Trophoblast cell (in vitro differentiated cells and primary cell): ENCODE measurements around the gene BRSK2.
A peak's percentile ranks its signal among the peaks of the same experiment; 100 is the strongest.

Source experiments
- DNase-seq, 2 donors: peaks; one replicate each; pipeline ENCODE4 v3.0.0-alpha.2; 2016
- H2AFZ ChIP-seq: 2 replicates; pipeline ENCODE4 v1.6.1; 2013; ENCODE audit warnings: low read length, moderate library complexity, mild to moderate bottlenecking; ENCODE audit not compliant: insufficient read depth, poor library complexity
- H2AK5ac ChIP-seq: 2 replicates; pipeline ENCODE4 v1.6.1; 2013; ENCODE audit warnings: mild to moderate bottlenecking, low read length
- H2BK120ac ChIP-seq: 2 replicates; pipeline ENCODE4 v1.6.1; 2013; ENCODE audit warnings: low read length, mild to moderate bottlenecking, moderate library complexity; ENCODE audit not compliant: insufficient read depth, poor library complexity
- H2BK12ac ChIP-seq: 2 replicates; pipeline ENCODE4 v1.6.1; 2013; ENCODE audit warnings: mild to moderate bottlenecking, low read length, moderate library complexity
- H2BK5ac ChIP-seq: 2 replicates; pipeline ENCODE4 v1.6.1; 2013; ENCODE audit warnings: low read length, low read depth, moderate library complexity, mild to moderate bottlenecking; ENCODE audit not compliant: poor library complexity
- H3K14ac ChIP-seq: 2 replicates; pipeline ENCODE4 v1.6.1; 2013; ENCODE audit warnings: mild to moderate bottlenecking, low read length
- H3K18ac ChIP-seq: 2 replicates; pipeline ENCODE4 v1.6.1; 2013; ENCODE audit warnings: mild to moderate bottlenecking, low read length
- H3K23ac ChIP-seq: 2 replicates; pipeline ENCODE4 v1.6.1; 2013; ENCODE audit warnings: low read length
- H3K27ac ChIP-seq: 2 replicates; pipeline ENCODE4 v1.5.1; 2013; ENCODE audit warnings: low read depth, mild to moderate bottlenecking, inconsistent platforms, low read length, moderate library complexity
- H3K27me3 ChIP-seq: 2 replicates; pipeline ENCODE4 v1.6.1; 2013; ENCODE audit warnings: inconsistent platforms, mild to moderate bottlenecking, low read length, moderate library complexity; ENCODE audit not compliant: insufficient read depth
- H3K36me3 ChIP-seq, 2 experiments: 1 replicate in 1 of 2; 2 replicates in 1 of 2; pipeline ENCODE4 v1.6.1; 2013; ENCODE audit warnings: low read length in 2 of 2, mild to moderate bottlenecking in 2 of 2, moderate library complexity in 1 of 2; ENCODE audit not compliant: insufficient read depth in 2 of 2, control insufficient read depth in 1 of 2
- H3K4ac ChIP-seq: 2 replicates; pipeline ENCODE4 v1.6.1; 2013; ENCODE audit warnings: low read depth, mild to moderate bottlenecking, low read length, moderate library complexity
- H3K4me1 ChIP-seq, 2 experiments: 1 replicate in 1 of 2; 2 replicates in 1 of 2; pipeline ENCODE4 v1.6.1; 2013; ENCODE audit warnings: low read length in 2 of 2, mild to moderate bottlenecking in 2 of 2, moderate library complexity in 1 of 2; ENCODE audit not compliant: insufficient read depth in 2 of 2, control insufficient read depth in 1 of 2
- H3K4me2 ChIP-seq: 2 replicates; pipeline ENCODE4 v1.6.1; 2013; ENCODE audit warnings: inconsistent platforms, mild to moderate bottlenecking, low read length, moderate library complexity
- H3K4me3 ChIP-seq: 2 replicates; pipeline ENCODE4 v1.5.1; 2013; ENCODE audit warnings: mild to moderate bottlenecking, low read depth, low read length, inconsistent platforms
- H3K79me1 ChIP-seq: one replicate; pipeline ENCODE4 v1.6.1; 2013; ENCODE audit warnings: low read length
- H3K79me2 ChIP-seq: 2 replicates; pipeline ENCODE4 v1.6.1; 2013; ENCODE audit warnings: low read length, mild to moderate bottlenecking; ENCODE audit not compliant: control insufficient read depth, insufficient read depth, poor library complexity
- H3K9ac ChIP-seq: 2 replicates; pipeline ENCODE4 v1.6.1; 2013; ENCODE audit warnings: mild to moderate bottlenecking, low read length
- H3K9me3 ChIP-seq: 2 replicates; pipeline ENCODE4 v1.6.1; 2013; ENCODE audit warnings: low read depth, mild to moderate bottlenecking, control low read depth, inconsistent platforms, low read length; ENCODE audit not compliant: insufficient read depth
- H4K12ac ChIP-seq: 2 replicates; pipeline ENCODE4 v1.6.1; 2013; ENCODE audit warnings: low read depth, mild to moderate bottlenecking, low read length, moderate library complexity
- H4K8ac ChIP-seq: 2 replicates; pipeline ENCODE4 v1.6.1; 2013; ENCODE audit warnings: low read depth, mild to moderate bottlenecking, low read length, moderate library complexity
- H4K91ac ChIP-seq: one replicate; pipeline ENCODE4 v1.6.1; 2013; ENCODE audit warnings: low read depth, mild to moderate bottlenecking, low read length, moderate library complexity
- WGBS: extraction: QIAGEN DNeasy Blood & Tissue Kit; methylation state at CpG from one replicate; pipeline ENCODE4 v1.1.7; 2013; ENCODE audit warnings: missing lambda C conversion rate; ENCODE audit not compliant: insufficient read length, insufficient coverage; ENCODE audit errors: extremely low coverage; 5-methylcytosine and 5-hydroxymethylcytosine counted together

BRSK2 gene

GRCh38 chr11:1360835-1361357 is 28.8 kb upstream of the BRSK2 start:
- H3K4ac ChIP-seq: no peak overlapping the region
- H3K14ac ChIP-seq: no peak overlapping the region
- H3K27ac ChIP-seq: no peak overlapping the region
- no peak overlapping the region for H4K12ac ChIP-seq
- H3K9ac ChIP-seq: no peak overlapping the region
- no peaks in the 10 kb centered on the region for H3K79me2 ChIP-seq
- H3K4me2 ChIP-seq: no peak overlapping the region
- no peak overlapping the region for H2AFZ ChIP-seq
- H3K27me3 ChIP-seq: no peaks in the 10 kb centered on the region
- H2BK5ac ChIP-seq: no peak overlapping the region
- no peaks in the 10 kb centered on the region for H3K36me3 ChIP-seq
- H2BK120ac ChIP-seq: no peak overlapping the region
- H3K79me1 ChIP-seq: no peaks in the 10 kb centered on the region
- no peak overlapping the region for H3K18ac ChIP-seq
- H2BK12ac ChIP-seq: no peak overlapping the region
- H2AK5ac ChIP-seq: no peak overlapping the region
- WGBS: no CpG with 5 or more reads among the region's 16 CpGs
- no peak overlapping the region for H4K91ac ChIP-seq
- no peak for DNase-seq
- peak overlapping the region; percentile 56 for H3K4me3 ChIP-seq
- no peak overlapping the region for H4K8ac ChIP-seq
- peaks cover 45% of the 10 kb centered on the region for H3K9me3 ChIP-seq
- no peaks in the 10 kb centered on the region for H3K4me1 ChIP-seq
- no peak overlapping the region for H3K23ac ChIP-seq

- Histone ChIP-seq H3K9me3 (peaks cover 50% of the 10 kb centered on the region), H3K9ac (no peak overlapping the region), H3K4ac (no peak overlapping the region), H3K36me3 (no peaks in the 10 kb centered on the region), H4K8ac (no peak overlapping the region), H2AK5ac (no peak overlapping the region), H2BK12ac (no peak overlapping the region), H3K4me2 (no peak overlapping the region), H2BK5ac (no peak overlapping the region), H3K27me3 (no peaks in the 10 kb centered on the region), H4K12ac (no peak overlapping the region), H3K14ac (no peak overlapping the region), H3K79me1 (no peaks in the 10 kb centered on the region), H3K23ac (no peak overlapping the region), H3K4me1 (no peaks in the 10 kb centered on the region), H3K79me2 (no peaks in the 10 kb centered on the region), H3K27ac (no peak overlapping the region), H2AFZ (no peak overlapping the region), H4K91ac (no peak overlapping the region), H3K4me3 (no peak overlapping the region), H3K18ac (no peak overlapping the region), H2BK120ac (no peak overlapping the region)
- no peak for DNase-seq
- WGBS: no CpG with 5 or more reads among the region's 7 CpGs
Observed at GRCh38 chr11:1361882-1362281, 27.9 kb upstream of the BRSK2 start.

- H3K27ac ChIP-seq: no peak overlapping the region
- H2BK5ac ChIP-seq: no peak overlapping the region
- no peaks in the 10 kb centered on the region for H3K36me3 ChIP-seq
- H3K9me3 ChIP-seq: peaks cover 66% of the 10 kb centered on the region
- no peak overlapping the region for H3K23ac ChIP-seq
- H3K14ac ChIP-seq: no peak overlapping the region
- H2AK5ac ChIP-seq: no peak overlapping the region
- H2BK120ac ChIP-seq: no peak overlapping the region
- no peak overlapping the region for H2BK12ac ChIP-seq
- H3K18ac ChIP-seq: no peak overlapping the region
- DNase-seq: no peak
- H3K79me2 ChIP-seq: no peaks in the 10 kb centered on the region
- no peak overlapping the region for H4K12ac ChIP-seq
- H3K4me1 ChIP-seq: no peaks in the 10 kb centered on the region
- H3K4me3 ChIP-seq: no peak overlapping the region
- H3K9ac ChIP-seq: no peak overlapping the region
- no peak overlapping the region for H2AFZ ChIP-seq
- H3K79me1 ChIP-seq: no peaks in the 10 kb centered on the region
- no peak overlapping the region for H3K4ac ChIP-seq
- no peak overlapping the region for H4K8ac ChIP-seq
- no peaks in the 10 kb centered on the region for H3K27me3 ChIP-seq
- no peak overlapping the region for H3K4me2 ChIP-seq
- no peak overlapping the region for H4K91ac ChIP-seq
- no CpG with 5 or more reads among the region's 8 CpGs for WGBS
Observed at GRCh38 chr11:1367721-1368120, 22.0 kb upstream of the BRSK2 start.

- Histone ChIP-seq H2AK5ac (no peak overlapping the region), H2BK12ac (no peak overlapping the region), H3K14ac (no peak overlapping the region), H3K36me3 (no peaks in the 10 kb centered on the region), H3K23ac (no peak overlapping the region), H3K79me1 (no peaks in the 10 kb centered on the region), H3K4me3 (peak overlapping the region; percentile 34), H3K79me2 (no peaks in the 10 kb centered on the region), H2AFZ (no peak overlapping the region), H3K27ac (no peak overlapping the region), H2BK5ac (no peak overlapping the region), H3K4ac (no peak overlapping the region), H4K8ac (no peak overlapping the region), H3K27me3 (no peaks in the 10 kb centered on the region), H3K9ac (no peak overlapping the region), H4K91ac (no peak overlapping the region), H3K18ac (no peak overlapping the region), H3K4me2 (no peak overlapping the region), H3K4me1 (no peaks in the 10 kb centered on the region), H2BK120ac (no peak overlapping the region), H3K9me3 (peaks cover 63% of the 10 kb centered on the region), H4K12ac (no peak overlapping the region)
- no peak for DNase-seq
- WGBS: no CpG with 5 or more reads among the region's 9 CpGs
Observed at GRCh38 chr11:1368216-1368615, 21.5 kb upstream of the BRSK2 start.
